HepG2 (cell line): ENCODE data around the gene SECTM1. TPM values are rescaled to one million over a fixed set of nuclear protein-coding genes. Genes with fewer than 3 reads are reported as not detected.
A peak's percentile ranks its signal among the peaks of the same experiment; 100 is the strongest.

ENCODE experiments used
- ARID3A ChIP-seq: IDR thresholded peaks from 2 replicates; pipeline ENCODE4 v1.6.1; 2012; ENCODE audit warnings: low read depth, low read length, improper control_type of control experiment
- ATF1 ChIP-seq: IDR thresholded peaks from 2 replicates; pipeline ENCODE4 v1.6.1; 2016; ENCODE audit warnings: mild to moderate bottlenecking, control low read depth
- ATF5 ChIP-seq: sonication (generic); formaldehyde crosslinking; IDR thresholded peaks from 2 replicates; pipeline ENCODE4 v1.4.0; 2020; ENCODE audit warnings: mild to moderate bottlenecking, low read depth, missing genetic modification reagents
- CBX2 ChIP-seq, 2 experiments: fragments of 200-600 bp in 1 of 2; sonication (generic); formaldehyde crosslinking in 1 of 2; IDR thresholded peaks; 2 replicates each; pipeline versions ENCODE4 v1.7.0 to v1.8.1; 2018 to 2022; ENCODE audit warnings: low read depth in 2 of 2, low read length in 1 of 2, mild to moderate bottlenecking in 1 of 2, missing genetic modification reagents in 1 of 2
- DDIT3 ChIP-seq: sonication (generic); formaldehyde crosslinking; IDR thresholded peaks from 2 replicates; pipeline ENCODE4 v1.4.0; 2020; ENCODE audit warnings: mild to moderate bottlenecking, missing genetic modification reagents
- DMTF1 ChIP-seq: sonication (generic); formaldehyde crosslinking; IDR thresholded peaks from 2 replicates; pipeline ENCODE4 v1.4.0; 2020; ENCODE audit warnings: mild to moderate bottlenecking, missing genetic modification reagents
- ELF3 ChIP-seq: IDR thresholded peaks from 2 replicates; pipeline ENCODE4 v1.6.1; 2016; ENCODE audit warnings: missing genetic modification reagents, missing compliant biosample characterization
- GATAD2A ChIP-seq: IDR thresholded peaks from 2 replicates; pipeline ENCODE4 v1.6.1; 2016
- HCFC1 ChIP-seq: fragments of 150-350 bp; IDR thresholded peaks from 2 replicates; pipeline ENCODE4 v1.6.1; 2014; ENCODE audit warnings: low read depth, low read length
- HNRNPK ChIP-seq: fragments of 200-400 bp; formaldehyde crosslinking; IDR thresholded peaks from 2 replicates; pipeline ENCODE4 v1.6.1; 2018; ENCODE audit warnings: low read length, low read depth, moderate library complexity, mild to moderate bottlenecking; ENCODE audit not compliant: poor library complexity, severe bottlenecking
- ISL2 ChIP-seq: sonication (generic); formaldehyde crosslinking; IDR thresholded peaks from 2 replicates; pipeline ENCODE4 v1.5.0; 2020; ENCODE audit warnings: missing genetic modification reagents
- PRDM10 ChIP-seq: sonication (generic); formaldehyde crosslinking; IDR thresholded peaks from 2 replicates; pipeline ENCODE4 v1.4.0; 2020; ENCODE audit warnings: low read depth, missing genetic modification reagents
- SOX6 ChIP-seq, 2 experiments: fragments of 450-650 bp in 1 of 2; sonication (generic) in 1 of 2; formaldehyde crosslinking in 1 of 2; IDR thresholded peaks; 2 replicates each; pipeline versions ENCODE4 v1.4.0 to v1.6.1; 2017 to 2020; ENCODE audit warnings: antibody characterized with exemption in 1 of 2, mild to moderate bottlenecking in 1 of 2, missing genetic modification reagents in 1 of 2
- STAG1 ChIP-seq: sonication (generic); formaldehyde crosslinking; IDR thresholded peaks from 2 replicates; pipeline ENCODE4 v1.4.0; 2020; ENCODE audit warnings: missing genetic modification reagents
- TBX3 ChIP-seq: fragments of 450-650 bp; IDR thresholded peaks from 2 replicates; pipeline ENCODE4 v1.6.1; 2017; ENCODE audit warnings: antibody characterized with exemption, mild to moderate bottlenecking, inconsistent platforms, borderline replicate concordance
- ZNF138 ChIP-seq: sonication (generic); formaldehyde crosslinking; IDR thresholded peaks from 2 replicates; pipeline ENCODE4 v1.5.0; 2020; ENCODE audit warnings: mild to moderate bottlenecking, low read depth, missing genetic modification reagents
- ZNF460 ChIP-seq: sonication (generic); formaldehyde crosslinking; IDR thresholded peaks from 2 replicates; pipeline ENCODE4 v1.5.1; 2020; ENCODE audit warnings: missing genetic modification reagents, mild to moderate bottlenecking, borderline replicate concordance
- ZNF562 ChIP-seq: sonication (generic); formaldehyde crosslinking; IDR thresholded peaks from 2 replicates; pipeline ENCODE4 v1.8.0; 2022; ENCODE audit warnings: missing genetic modification reagents, borderline replicate concordance
- ZSCAN30 ChIP-seq: sonication (generic); formaldehyde crosslinking; IDR thresholded peaks from 2 replicates; pipeline ENCODE4 v1.5.0; 2020; ENCODE audit warnings: mild to moderate bottlenecking, missing genetic modification reagents
- polyA plus RNA-seq, 8 experiments: library from polyadenylated mRNA; depleted of rRNA in 3 of 8; stranded (reverse) in 7 of 8; unstranded in 1 of 8; fragments of >200 nt; fragmentation: Illumina TruSeq in 4 of 8; extraction: Trizol in 4 of 8; gene quantifications; 2 replicates each; pipeline versions ENCODE4 v1.2.1 to v1.2.3, GENCODE V29; 2011 to 2016; ENCODE audit warnings: low read depth in 4 of 8, missing spikeins in 1 of 8, mixed read lengths in 1 of 8; ENCODE audit not compliant: insufficient read depth in 1 of 8
- total RNA-seq, 5 experiments: library from RNA; depleted of rRNA; stranded (reverse); fragments of >200 nt; fragmentation: Illumina TruSeq; extraction: Trizol; gene quantifications; 2 replicates each; pipeline ENCODE4 v1.2.3, GENCODE V29; 2016; ENCODE audit warnings: low read depth in 1 of 5

Gene SECTM1
- total and polyA plus RNA-seq, 2 of the 13 experiments (the other 11 are each of a cell fraction or from before 2014, with no cell fraction given): 3.5 to 5.3 TPM

GRCh38 chr17:82328141-82328993 lies 5.2 kb downstream of the SECTM1 start (continued):
- TF ChIP-seq DMTF1 (no peak), ISL2 (CRISPR knock-in tag) (peak; percentile 78), ZSCAN30 (no peak), ZNF460 (CRISPR knock-in tag) (peak; percentile 74; the same call in 1 of the 2 replicates), ATF1 (CRISPR knock-in tag) (no peak), ZNF138 (0 out of 2 replicates have a peak, but pooled peaks have one; percentile 11), ATF5 (CRISPR knock-in tag) (no peak), ARID3A (no peak), GATAD2A (CRISPR knock-in tag) (peak; percentile 95), HNRNPK (no peak), TBX3 (0 out of 2 replicates have a peak, but pooled peaks have one; percentile 21), CBX2 (IDR thresholded peaks at IDR 0.05; ENCODE audit: low read depth, low read length) (no peak), CBX2 (CRISPR knock-in tag; IDR thresholded peaks at IDR 0.05; ENCODE audit: low read depth) (no peak), PRDM10 (CRISPR knock-in tag) (peak; percentile 67; the same call in 1 of the 2 replicates), SOX6 (IDR thresholded peaks at IDR 0.05) (no peak), SOX6 (CRISPR knock-in tag; IDR thresholded peaks at IDR 0.05) (peak; percentile 95), ELF3 (CRISPR knock-in tag) (peak; percentile 80), STAG1 (CRISPR knock-in tag) (peak; percentile 29), HCFC1 (no peak), ZNF562 (no peak), DDIT3 (CRISPR knock-in tag) (no peak)
